ENCODE data around the gene ASB8.

ASB8 gene

DNA sequence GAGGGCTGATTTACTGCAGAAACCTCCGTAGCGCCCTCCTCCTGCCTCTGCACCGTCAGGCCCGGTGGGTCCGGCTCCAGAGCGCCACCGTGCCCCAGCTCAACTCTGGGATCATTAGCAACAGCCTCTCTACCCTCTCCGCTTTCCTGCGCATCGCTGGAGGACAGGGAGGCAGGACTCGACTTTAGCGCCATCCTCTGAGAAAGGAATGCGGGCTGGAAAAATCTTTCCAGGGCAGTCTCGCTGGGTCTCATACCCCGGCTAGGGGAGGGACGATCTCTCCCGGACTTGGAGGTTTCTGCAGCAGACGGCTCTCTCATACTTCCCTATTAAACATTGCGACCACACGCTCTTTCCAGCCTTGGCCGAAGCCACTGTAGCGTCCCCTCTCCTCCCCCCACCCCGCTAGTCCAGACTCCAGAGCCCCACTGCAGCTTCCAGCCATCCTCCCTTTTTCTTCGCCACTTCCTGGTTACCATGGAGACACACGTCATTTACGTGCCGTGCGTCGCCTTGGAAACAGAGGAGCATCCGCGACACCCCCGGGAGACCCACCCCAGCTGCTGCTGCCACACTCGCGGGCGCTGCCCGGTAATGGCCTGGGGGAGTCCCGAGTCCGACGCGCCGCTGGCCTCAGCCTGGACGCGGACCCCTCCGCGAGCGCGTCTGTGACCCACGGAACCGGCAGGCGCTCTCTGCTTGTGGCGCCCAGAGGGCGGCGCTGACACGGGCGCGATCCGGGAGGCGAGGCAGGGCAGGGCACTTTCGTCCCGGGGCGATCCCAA, 26.0 kb upstream of the ASB8 start, which contains the start of gene CCDC184:
Gene CCDC184, plus strand, starts transcription at position 554 of the 785 bp plus-strand sequence. CDS start 479 bp downstream, outside the sequence.
- ATAC-seq, result peak; percentile 84
- no peak for TF ChIP-seq ESRRG (CRISPR knock-in tag; IDR thresholded peaks at IDR 0.05)
- TF ChIP-seq ZFP3 (CRISPR knock-in tag; IDR thresholded peaks at IDR 0.05), result peak; percentile 13; the same call in 1 of the 2 replicates

DNA sequence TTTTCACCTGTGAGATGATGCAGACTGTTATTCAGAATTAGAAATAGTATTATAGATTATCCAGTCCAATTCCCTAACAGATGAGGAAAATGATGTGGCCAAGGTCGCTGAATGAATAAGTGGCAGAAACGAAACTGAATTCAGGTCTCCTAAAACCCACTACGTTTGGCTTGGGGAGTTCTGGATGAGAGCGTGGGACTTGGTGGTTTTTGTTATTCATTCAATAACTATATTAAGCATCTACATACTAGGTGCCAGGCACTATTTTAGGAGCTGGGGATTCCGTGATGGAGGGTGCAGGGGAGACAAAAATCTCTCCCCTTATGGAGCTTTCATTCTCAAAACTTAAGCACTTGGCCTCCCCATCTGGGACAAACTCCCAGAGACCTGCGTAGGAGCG, 25.3 kb upstream of the ASB8 start:
- ATAC-seq, result no peak; the same call in 2 of the 3 replicates
- TF ChIP-seq, protein P1, sequence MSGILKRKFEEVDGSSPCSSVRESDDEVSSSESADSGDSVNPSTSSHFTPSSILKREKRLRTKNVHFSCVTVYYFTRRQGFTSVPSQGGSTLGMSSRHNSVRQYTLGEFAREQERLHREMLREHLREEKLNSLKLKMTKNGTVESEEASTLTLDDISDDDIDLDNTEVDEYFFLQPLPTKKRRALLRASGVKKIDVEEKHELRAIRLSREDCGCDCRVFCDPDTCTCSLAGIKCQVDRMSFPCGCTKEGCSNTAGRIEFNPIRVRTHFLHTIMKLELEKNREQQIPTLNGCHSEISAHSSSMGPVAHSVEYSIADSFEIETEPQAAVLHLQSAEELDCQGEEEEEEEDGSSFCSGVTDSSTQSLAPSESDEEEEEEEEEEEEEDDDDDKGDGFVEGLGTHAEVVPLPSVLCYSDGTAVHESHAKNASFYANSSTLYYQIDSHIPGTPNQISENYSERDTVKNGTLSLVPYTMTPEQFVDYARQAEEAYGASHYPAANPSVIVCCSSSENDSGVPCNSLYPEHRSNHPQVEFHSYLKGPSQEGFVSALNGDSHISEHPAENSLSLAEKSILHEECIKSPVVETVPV (CRISPR knock-in tag; IDR thresholded peaks at IDR 0.05), result no peak
- TF ChIP-seq RARB (CRISPR knock-in tag; IDR thresholded peaks at IDR 0.05) (no peak), OSR1 (CRISPR knock-in tag; IDR thresholded peaks at IDR 0.05) (no peak), ZFP3 (CRISPR knock-in tag; IDR thresholded peaks at IDR 0.05) (no peak), CSDC2 (CRISPR knock-in tag; IDR thresholded peaks at IDR 0.05) (no peak), ZFP30 (CRISPR knock-in tag; IDR thresholded peaks at IDR 0.05) (no peak), SNAI2 (CRISPR knock-in tag; IDR thresholded peaks at IDR 0.05) (no peak), ISL1 (CRISPR knock-in tag; IDR thresholded peaks at IDR 0.05) (no peak), ZNF8 (CRISPR knock-in tag; IDR thresholded peaks at IDR 0.05) (no peak), TOX (CRISPR knock-in tag; IDR thresholded peaks at IDR 0.05; ENCODE audit: borderline replicate concordance) (no peak), ZNF565 (CRISPR knock-in tag; conservative IDR thresholded peaks at IDR 0.05; ENCODE audit: low read depth) (no peak), ZC3H10 (CRISPR knock-in tag; IDR thresholded peaks at IDR 0.05) (no peak)
- TF ChIP-seq, protein P2, sequence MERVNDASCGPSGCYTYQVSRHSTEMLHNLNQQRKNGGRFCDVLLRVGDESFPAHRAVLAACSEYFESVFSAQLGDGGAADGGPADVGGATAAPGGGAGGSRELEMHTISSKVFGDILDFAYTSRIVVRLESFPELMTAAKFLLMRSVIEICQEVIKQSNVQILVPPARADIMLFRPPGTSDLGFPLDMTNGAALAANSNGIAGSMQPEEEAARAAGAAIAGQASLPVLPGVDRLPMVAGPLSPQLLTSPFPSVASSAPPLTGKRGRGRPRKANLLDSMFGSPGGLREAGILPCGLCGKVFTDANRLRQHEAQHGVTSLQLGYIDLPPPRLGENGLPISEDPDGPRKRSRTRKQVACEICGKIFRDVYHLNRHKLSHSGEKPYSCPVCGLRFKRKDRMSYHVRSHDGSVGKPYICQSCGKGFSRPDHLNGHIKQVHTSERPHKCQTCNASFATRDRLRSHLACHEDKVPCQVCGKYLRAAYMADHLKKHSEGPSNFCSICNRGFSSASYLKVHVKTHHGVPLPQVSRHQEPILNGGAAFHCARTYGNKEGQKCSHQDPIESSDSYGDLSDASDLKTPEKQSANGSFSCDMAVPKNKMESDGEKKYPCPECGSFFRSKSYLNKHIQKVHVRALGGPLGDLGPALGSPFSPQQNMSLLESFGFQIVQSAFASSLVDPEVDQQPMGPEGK (CRISPR knock-in tag; IDR thresholded peaks at IDR 0.05; ENCODE audit: borderline replicate concordance), result no peak
- TF ChIP-seq, protein P3, sequence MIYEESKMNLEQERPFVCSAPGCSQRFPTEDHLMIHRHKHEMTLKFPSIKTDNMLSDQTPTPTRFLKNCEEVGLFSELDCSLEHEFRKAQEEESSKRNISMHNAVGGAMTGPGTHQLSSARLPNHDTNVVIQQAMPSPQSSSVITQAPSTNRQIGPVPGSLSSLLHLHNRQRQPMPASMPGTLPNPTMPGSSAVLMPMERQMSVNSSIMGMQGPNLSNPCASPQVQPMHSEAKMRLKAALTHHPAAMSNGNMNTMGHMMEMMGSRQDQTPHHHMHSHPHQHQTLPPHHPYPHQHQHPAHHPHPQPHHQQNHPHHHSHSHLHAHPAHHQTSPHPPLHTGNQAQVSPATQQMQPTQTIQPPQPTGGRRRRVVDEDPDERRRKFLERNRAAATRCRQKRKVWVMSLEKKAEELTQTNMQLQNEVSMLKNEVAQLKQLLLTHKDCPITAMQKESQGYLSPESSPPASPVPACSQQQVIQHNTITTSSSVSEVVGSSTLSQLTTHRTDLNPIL (CRISPR knock-in tag; IDR thresholded peaks at IDR 0.05; ENCODE audit: low read depth), result no peak

DNA sequence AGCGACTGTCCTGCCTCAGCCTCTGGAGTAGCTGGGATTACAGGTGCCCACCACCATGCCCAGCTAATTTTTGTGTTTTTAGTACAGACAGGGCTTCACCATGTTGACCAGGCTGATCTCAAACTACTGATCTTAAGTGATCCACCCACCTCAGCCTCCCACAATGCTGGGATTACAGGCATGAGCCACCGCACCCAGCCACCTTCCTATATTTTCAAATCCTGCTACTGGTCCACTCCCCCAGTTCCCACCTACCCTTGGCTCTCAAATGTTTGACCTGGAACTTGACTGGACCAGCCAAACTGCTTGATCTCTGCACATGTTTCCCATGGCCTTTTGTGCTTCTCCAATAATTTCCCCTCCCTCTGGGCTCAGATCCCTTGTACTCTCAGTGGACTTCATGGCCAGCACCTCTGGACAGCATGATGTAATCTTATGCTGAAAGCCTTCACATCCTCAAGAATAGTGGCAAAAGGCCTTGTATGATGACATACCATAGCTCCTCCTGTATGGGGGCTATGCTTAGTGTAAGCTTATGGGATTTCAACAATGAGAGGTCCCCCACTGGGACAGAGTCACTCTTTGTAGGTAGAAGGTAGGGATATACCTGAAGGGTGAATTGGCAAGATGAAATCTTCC, 23.7 kb upstream of the ASB8 start:
- TF ChIP-seq, protein P4, sequence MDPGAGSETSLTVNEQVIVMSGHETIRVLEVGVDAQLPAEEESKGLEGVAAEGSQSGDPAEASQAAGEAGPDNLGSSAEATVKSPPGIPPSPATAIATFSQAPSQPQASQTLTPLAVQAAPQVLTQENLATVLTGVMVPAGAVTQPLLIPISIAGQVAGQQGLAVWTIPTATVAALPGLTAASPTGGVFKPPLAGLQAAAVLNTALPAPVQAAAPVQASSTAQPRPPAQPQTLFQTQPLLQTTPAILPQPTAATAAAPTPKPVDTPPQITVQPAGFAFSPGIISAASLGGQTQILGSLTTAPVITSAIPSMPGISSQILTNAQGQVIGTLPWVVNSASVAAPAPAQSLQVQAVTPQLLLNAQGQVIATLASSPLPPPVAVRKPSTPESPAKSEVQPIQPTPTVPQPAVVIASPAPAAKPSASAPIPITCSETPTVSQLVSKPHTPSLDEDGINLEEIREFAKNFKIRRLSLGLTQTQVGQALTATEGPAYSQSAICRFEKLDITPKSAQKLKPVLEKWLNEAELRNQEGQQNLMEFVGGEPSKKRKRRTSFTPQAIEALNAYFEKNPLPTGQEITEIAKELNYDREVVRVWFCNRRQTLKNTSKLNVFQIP (CRISPR knock-in tag; IDR thresholded peaks at IDR 0.05; ENCODE audit: borderline replicate concordance, low read depth), result no peak
- no peak for TF ChIP-seq ZNF8 (CRISPR knock-in tag; IDR thresholded peaks at IDR 0.05)
- no peak for TF ChIP-seq OSR1 (CRISPR knock-in tag; IDR thresholded peaks at IDR 0.05)
- no peak for TF ChIP-seq GLIS3 (CRISPR knock-in tag; IDR thresholded peaks at IDR 0.05)
- TF ChIP-seq, protein P1 (CRISPR knock-in tag; IDR thresholded peaks at IDR 0.05), result no peak
- TF ChIP-seq ESRRG (CRISPR knock-in tag; IDR thresholded peaks at IDR 0.05), result no peak
- TF ChIP-seq SNAI2 (CRISPR knock-in tag; IDR thresholded peaks at IDR 0.05), result no peak
- no peak for TF ChIP-seq PPARA (CRISPR knock-in tag; IDR thresholded peaks at IDR 0.05; ENCODE audit: borderline replicate concordance)
- TF ChIP-seq, protein P5, sequence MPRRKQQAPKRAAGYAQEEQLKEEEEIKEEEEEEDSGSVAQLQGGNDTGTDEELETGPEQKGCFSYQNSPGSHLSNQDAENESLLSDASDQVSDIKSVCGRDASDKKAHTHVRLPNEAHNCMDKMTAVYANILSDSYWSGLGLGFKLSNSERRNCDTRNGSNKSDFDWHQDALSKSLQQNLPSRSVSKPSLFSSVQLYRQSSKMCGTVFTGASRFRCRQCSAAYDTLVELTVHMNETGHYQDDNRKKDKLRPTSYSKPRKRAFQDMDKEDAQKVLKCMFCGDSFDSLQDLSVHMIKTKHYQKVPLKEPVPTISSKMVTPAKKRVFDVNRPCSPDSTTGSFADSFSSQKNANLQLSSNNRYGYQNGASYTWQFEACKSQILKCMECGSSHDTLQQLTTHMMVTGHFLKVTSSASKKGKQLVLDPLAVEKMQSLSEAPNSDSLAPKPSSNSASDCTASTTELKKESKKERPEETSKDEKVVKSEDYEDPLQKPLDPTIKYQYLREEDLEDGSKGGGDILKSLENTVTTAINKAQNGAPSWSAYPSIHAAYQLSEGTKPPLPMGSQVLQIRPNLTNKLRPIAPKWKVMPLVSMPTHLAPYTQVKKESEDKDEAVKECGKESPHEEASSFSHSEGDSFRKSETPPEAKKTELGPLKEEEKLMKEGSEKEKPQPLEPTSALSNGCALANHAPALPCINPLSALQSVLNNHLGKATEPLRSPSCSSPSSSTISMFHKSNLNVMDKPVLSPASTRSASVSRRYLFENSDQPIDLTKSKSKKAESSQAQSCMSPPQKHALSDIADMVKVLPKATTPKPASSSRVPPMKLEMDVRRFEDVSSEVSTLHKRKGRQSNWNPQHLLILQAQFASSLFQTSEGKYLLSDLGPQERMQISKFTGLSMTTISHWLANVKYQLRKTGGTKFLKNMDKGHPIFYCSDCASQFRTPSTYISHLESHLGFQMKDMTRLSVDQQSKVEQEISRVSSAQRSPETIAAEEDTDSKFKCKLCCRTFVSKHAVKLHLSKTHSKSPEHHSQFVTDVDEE (CRISPR knock-in tag; IDR thresholded peaks at IDR 0.05), result no peak
- no peak for TF ChIP-seq ISL1 (CRISPR knock-in tag; IDR thresholded peaks at IDR 0.05)
- no peak for TF ChIP-seq TOX (CRISPR knock-in tag; IDR thresholded peaks at IDR 0.05; ENCODE audit: borderline replicate concordance)
- TF ChIP-seq, protein P3 (CRISPR knock-in tag; IDR thresholded peaks at IDR 0.05; ENCODE audit: low read depth), result no peak
- no peak for TF ChIP-seq ZFP30 (CRISPR knock-in tag; IDR thresholded peaks at IDR 0.05)
- no peak for TF ChIP-seq CSDC2 (CRISPR knock-in tag; IDR thresholded peaks at IDR 0.05)
- no peak for TF ChIP-seq ZC3H10 (CRISPR knock-in tag; IDR thresholded peaks at IDR 0.05)
- TF ChIP-seq BACH2 (CRISPR knock-in tag; IDR thresholded peaks at IDR 0.05; ENCODE audit: borderline replicate concordance), result no peak
- TF ChIP-seq RARB (CRISPR knock-in tag; IDR thresholded peaks at IDR 0.05), result no peak
- TF ChIP-seq ZFP3 (CRISPR knock-in tag; IDR thresholded peaks at IDR 0.05), result no peak
- ATAC-seq, result no peak
